Measurements from ENCODE around the gene PRMT9.

- TF ChIP-seq POLR2A (IDR thresholded peaks at IDR 0.05): no peak
- TF ChIP-seq, protein P1, sequence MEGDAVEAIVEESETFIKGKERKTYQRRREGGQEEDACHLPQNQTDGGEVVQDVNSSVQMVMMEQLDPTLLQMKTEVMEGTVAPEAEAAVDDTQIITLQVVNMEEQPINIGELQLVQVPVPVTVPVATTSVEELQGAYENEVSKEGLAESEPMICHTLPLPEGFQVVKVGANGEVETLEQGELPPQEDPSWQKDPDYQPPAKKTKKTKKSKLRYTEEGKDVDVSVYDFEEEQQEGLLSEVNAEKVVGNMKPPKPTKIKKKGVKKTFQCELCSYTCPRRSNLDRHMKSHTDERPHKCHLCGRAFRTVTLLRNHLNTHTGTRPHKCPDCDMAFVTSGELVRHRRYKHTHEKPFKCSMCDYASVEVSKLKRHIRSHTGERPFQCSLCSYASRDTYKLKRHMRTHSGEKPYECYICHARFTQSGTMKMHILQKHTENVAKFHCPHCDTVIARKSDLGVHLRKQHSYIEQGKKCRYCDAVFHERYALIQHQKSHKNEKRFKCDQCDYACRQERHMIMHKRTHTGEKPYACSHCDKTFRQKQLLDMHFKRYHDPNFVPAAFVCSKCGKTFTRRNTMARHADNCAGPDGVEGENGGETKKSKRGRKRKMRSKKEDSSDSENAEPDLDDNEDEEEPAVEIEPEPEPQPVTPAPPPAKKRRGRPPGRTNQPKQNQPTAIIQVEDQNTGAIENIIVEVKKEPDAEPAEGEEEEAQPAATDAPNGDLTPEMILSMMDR (IDR thresholded peaks at IDR 0.05): peak in 1 of 6 experiments; percentile 22
Observed at GRCh38 chr4:147678796-147679549, 5.0 kb downstream of the PRMT9 start.
